Head of caudate nucleus (tissue), 42 donors: ENCODE results near the gene ATXN8OS.
"Not testable (repeated sequence)": the region's sequence is repeated elsewhere in the genome, so short reads cannot be mapped to it uniquely, and the experiment has no call there.

ENCODE experiments used
- DNase-seq, 42 donors: peaks; one replicate each; pipeline versions ENCODE4 v3.0.0 to v3.0.0-alpha.2; 2020 to 2021; ENCODE audit warnings: mixed read lengths in 7 of 42
- intact Hi-C: fragments of 100-400 bp; cut with DNase I; formaldehyde crosslinking; loops from one replicate; pipeline ENCODE4 v1.15.0; 2022

Gene ATXN8OS

GRCh38 chr13:70107498-70108281 lies at the start of gene ATXN8OS:
Gene ATXN8OS, plus strand, starts transcription at chr13:70107826.
- peak in 40 of 42 donors; percentile 3 to 60 (median 24) for DNase-seq
- intact Hi-C loops: no loop called here

GRCh38 chr13:70080012-70080411 lies 27.6 kb upstream of the ATXN8OS start:
- intact Hi-C loops: no loop called here
- DNase-seq: peak in 4 of 42 donors; percentile 1 to 9 (median 6)

GRCh38 chr13:70087247-70087646 lies 20.4 kb upstream of the ATXN8OS start:
- intact Hi-C loops: no loop called here
- DNase-seq: no peak

- no peak for DNase-seq
- intact Hi-C loops: no loop called here
Observed at GRCh38 chr13:70088926-70089325, 18.7 kb upstream of the ATXN8OS start.

GRCh38 chr13:70090036-70090723 lies 17.4 kb upstream of the ATXN8OS start:
- intact Hi-C loops: no loop called here
- DNase-seq: no peak

- DNase-seq: no peak
- intact Hi-C loops: no loop called here
Observed at GRCh38 chr13:70098669-70099068, 9.0 kb upstream of the ATXN8OS start.

GRCh38 chr13:70104481-70104880 lies 3.1 kb upstream of the ATXN8OS start:
- intact Hi-C loops: no loop called here
- DNase-seq: no peak

GRCh38 chr13:70107125-70107497 lies 515 bp upstream of the ATXN8OS start:
- peak in 11 of 42 donors; percentile 2 to 41 (median 8) for DNase-seq

GRCh38 chr13:70108356-70109105 lies 905 bp downstream of the ATXN8OS start, which contains the start of gene KLHL1:
Gene KLHL1, minus strand, starts transcription at chr13:70108452. Its CDS starts 753 bp downstream, at chr13:70107699.
- peak in 39 of 42 donors; percentile 3 to 80 (median 36) for DNase-seq
- intact Hi-C loops: no loop called here

More at GRCh38 chr13:70107125-70107497, 515 bp upstream of the ATXN8OS start:
- intact Hi-C loops: no loop called here

GRCh38 chr13:70117338-70117905 lies 9.8 kb downstream of the ATXN8OS start:
- no peak for DNase-seq
- intact Hi-C loops: no loop called here

- DNase-seq: no peak
Observed at GRCh38 chr13:70125693-70126092, 18.1 kb downstream of the ATXN8OS start.

GRCh38 chr13:70128098-70128497 lies 20.5 kb downstream of the ATXN8OS start:
- intact Hi-C loops: no loop called here

More at GRCh38 chr13:70125693-70126092, 18.1 kb downstream of the ATXN8OS start:
- intact Hi-C loops: no loop called here

GRCh38 chr13:70142658-70143057 lies 35.0 kb downstream of the ATXN8OS start:
- DNase-seq, intact Hi-C loops: not testable (repeated sequence)

More at GRCh38 chr13:70128098-70128497, 20.5 kb downstream of the ATXN8OS start:
- no peak for DNase-seq

GRCh38 chr13:70162141-70162540 lies 54.5 kb downstream of the ATXN8OS start:
- intact Hi-C loops: no loop called here
- DNase-seq: no peak

- intact Hi-C loops: no loop called here
- no peak for DNase-seq
Observed at GRCh38 chr13:70170689-70171088, 63.1 kb downstream of the ATXN8OS start.

GRCh38 chr13:70171151-70171550 lies 63.5 kb downstream of the ATXN8OS start:
- DNase-seq: no peak
- intact Hi-C loops: no loop called here

GRCh38 chr13:70172946-70173597 lies 65.4 kb downstream of the ATXN8OS start:
- intact Hi-C loops: no loop called here

GRCh38 chr13:70173598-70173959 lies 66.0 kb downstream of the ATXN8OS start:
- intact Hi-C loops: no loop called here
- DNase-seq: no peak

More at GRCh38 chr13:70172946-70173597, 65.4 kb downstream of the ATXN8OS start:
- no peak for DNase-seq

- intact Hi-C loops: no loop called here
- no peak for DNase-seq
Observed at GRCh38 chr13:70178346-70178745, 70.7 kb downstream of the ATXN8OS start.
